ENCODE results near the gene PSMG1. TPM values are rescaled to one million over a fixed set of nuclear protein-coding genes. Genes with fewer than 3 reads are reported as not detected.

PSMG1 gene
- total and polyA plus RNA-seq, 12 donors: 14.8 to 29.4 (median 25.5) TPM

DNA sequence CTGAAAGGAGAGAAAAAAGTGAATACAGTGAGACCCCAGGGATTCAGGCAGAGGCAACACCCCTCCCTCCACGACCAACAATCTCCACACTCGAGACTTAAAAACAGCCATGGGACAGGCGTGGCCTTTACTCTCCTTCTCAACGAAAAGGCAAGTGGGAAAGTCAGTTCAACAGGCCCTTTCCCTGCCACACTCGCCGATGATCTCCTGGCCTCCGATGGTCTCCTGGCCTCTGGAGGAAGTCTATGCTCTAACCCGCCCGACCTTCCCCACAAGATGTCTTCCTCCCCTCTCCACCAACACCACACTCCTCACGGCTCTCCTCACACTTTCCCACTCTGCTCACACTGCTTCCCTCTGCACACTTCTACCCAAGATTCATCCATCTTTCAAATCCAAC lies 7.6 kb downstream of the PSMG1 start:
- Histone ChIP-seq H3K4me3 (no peak overlapping the region), H3K4me1 (peaks cover 0 to 7% (median 0%) of the 10 kb centered on the region in 9 donors), H3K27ac (no peak overlapping the region), H3K36me3 (peaks cover 0 to 74% (median 0%) of the 10 kb centered on the region in 9 donors), H3K27me3 (no peaks in the 10 kb centered on the region), H3K9me3 (no peaks in the 10 kb centered on the region)
- ATAC-seq: peak in 1 of 8 donors; percentile 39
- DNase-seq: no peak
- 83% methylated on average over 10 of the region's 10 CpGs for WGBS, 2 donors
- TF ChIP-seq CTCF (IDR thresholded peaks at IDR 0.05): no peak
- intact Hi-C loops (cut with DNase I): no loop called here

DNA sequence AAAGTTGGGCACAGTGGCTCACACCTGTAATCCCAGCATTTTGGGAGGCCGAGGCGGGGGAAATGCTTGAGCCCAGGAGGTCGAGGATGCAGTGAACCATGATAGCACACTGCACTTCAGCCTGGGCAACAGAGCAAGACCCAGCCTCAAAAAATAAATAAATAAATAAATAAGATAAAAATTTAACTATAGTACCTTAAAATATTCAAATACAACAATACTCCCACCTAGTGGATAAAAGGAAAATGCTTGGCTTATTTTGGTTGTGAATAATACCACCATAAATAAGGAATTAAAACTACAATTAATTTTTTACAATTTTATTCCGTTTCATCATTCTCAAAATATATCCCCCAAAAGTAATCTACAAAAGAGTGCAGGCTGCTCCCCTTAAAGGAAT lies 8.1 kb downstream of the PSMG1 start:
- Histone ChIP-seq H3K9me3 (no peaks in the 10 kb centered on the region), H3K36me3 (peaks cover 0 to 78% (median 0%) of the 10 kb centered on the region in 9 donors), H3K4me3 (no peak overlapping the region), H3K27me3 (no peaks in the 10 kb centered on the region), H3K27ac (no peak overlapping the region), H3K4me1 (peaks cover 0 to 7% (median 0%) of the 10 kb centered on the region in 9 donors)
- TF ChIP-seq CTCF (IDR thresholded peaks at IDR 0.05): peak; percentile 14 to 70 (median 57)
- intact Hi-C loops (cut with DNase I): no loop called here
- DNase-seq: no peak
- WGBS, 2 donors: 91 to 92% methylated on average over 4 of the region's 4 CpGs
- no peak for ATAC-seq

DNA sequence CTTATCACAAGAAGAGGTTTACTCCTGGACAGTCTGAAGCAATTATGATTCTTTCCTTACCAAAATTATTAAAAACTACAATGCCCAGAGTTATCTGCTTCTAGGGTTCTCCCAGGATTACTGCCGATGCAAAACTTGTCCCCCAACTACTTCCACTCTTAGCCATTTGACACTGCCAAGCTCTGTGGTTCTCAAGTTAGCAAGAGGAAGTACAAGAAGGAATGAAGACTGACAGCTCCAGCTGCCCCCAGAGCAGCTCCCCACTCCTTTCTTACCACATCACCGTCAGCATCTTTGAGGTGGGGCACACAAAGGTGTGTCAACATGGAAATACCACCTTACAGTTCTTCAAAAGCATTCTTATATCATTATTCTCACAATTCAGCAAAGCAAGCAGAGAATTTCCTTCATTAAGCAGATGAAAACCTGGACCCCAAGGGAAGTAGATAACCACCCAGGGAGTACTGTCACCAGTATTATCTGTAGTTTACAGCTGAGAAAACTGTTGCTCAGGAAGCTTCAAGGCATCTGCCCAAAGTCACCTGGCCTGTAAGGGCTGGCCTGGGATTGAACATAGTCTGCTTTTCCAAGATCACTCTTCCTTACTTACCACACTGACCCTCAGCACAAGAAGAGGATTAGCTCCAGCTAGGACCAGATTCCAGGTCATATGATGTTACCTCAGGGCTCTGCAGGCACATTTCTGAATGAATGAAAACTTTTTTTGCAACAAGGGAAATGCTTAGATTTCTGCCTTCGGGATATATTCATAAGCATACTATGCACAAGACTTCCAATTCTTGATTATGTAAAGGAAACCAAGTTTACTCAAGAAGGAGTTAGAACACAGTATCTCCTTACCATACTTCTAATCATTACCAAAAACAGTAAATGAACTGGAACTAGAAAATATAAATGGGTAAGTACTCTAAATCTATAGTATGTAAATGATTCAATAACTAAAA lies 9.3 kb downstream of the PSMG1 start:
- DNase-seq (no peak), ATAC-seq (no peak)
- intact Hi-C loops (cut with DNase I): no loop called here
- H3K27me3 ChIP-seq: no peaks in the 10 kb centered on the region
- TF ChIP-seq CTCF (IDR thresholded peaks at IDR 0.05): no peak
- H3K9me3 ChIP-seq: no peaks in the 10 kb centered on the region
- no peak overlapping the region for H3K4me3 ChIP-seq
- H3K36me3 ChIP-seq: peaks cover 0 to 80% (median 0%) of the 10 kb centered on the region in 9 donors
- no peak overlapping the region for H3K27ac ChIP-seq
- peaks cover 0 to 7% (median 0%) of the 10 kb centered on the region in 9 donors for H3K4me1 ChIP-seq
- 83% methylated on average over 3 of the region's 3 CpGs for WGBS, 2 donors

GRCh38 chr21:39169906-39170305 lies 13.3 kb downstream of the PSMG1 start:
- H3K27me3 ChIP-seq: no peaks in the 10 kb centered on the region
- peaks cover 0 to 8% (median under 1%) of the 10 kb centered on the region in 11 donors for H3K9me3 ChIP-seq
- no peaks in the 10 kb centered on the region for H3K4me1 ChIP-seq
- no peak overlapping the region for H3K4me3 ChIP-seq
- H3K36me3 ChIP-seq: peaks cover 0 to 48% (median 0%) of the 10 kb centered on the region in 9 donors
- intact Hi-C loops (cut with DNase I): loop anchor here in 1 of 10 donors (2.0 kb wide), 1 partner anchor 57 kb away; no protein-coding TSS in a partner anchor
- no peak for TF ChIP-seq CTCF (IDR thresholded peaks at IDR 0.05)
- 97% methylated on average over 5 of the region's 5 CpGs for whole genome bisulfite sequencing, 2 donors
- H3K27ac ChIP-seq: no peak overlapping the region
- ATAC-seq (no peak), DNase-seq (no peak)
